H9 (cell line): Measurements from ENCODE around the gene GCHFR. TPM values are rescaled to one million over a fixed set of nuclear protein-coding genes. Genes with fewer than 3 reads are reported as not detected.

Experiments used
- DNase-seq: peaks from one replicate; pipeline ENCODE4 v3.0.0-alpha.2; 2017
- H2AFZ ChIP-seq: one replicate; pipeline ENCODE4 v1.6.1; 2013; ENCODE audit warnings: mild to moderate bottlenecking, low read length, control low read depth, moderate library complexity
- H2AK5ac ChIP-seq: 2 replicates; pipeline ENCODE4 v1.6.1; 2013; ENCODE audit warnings: low read length, control low read depth, mixed read lengths; ENCODE audit not compliant: insufficient read length
- H2BK120ac ChIP-seq: one replicate; pipeline ENCODE4 v1.6.1; 2013; ENCODE audit warnings: low read depth, mild to moderate bottlenecking, low read length, control low read depth, inconsistent platforms; ENCODE audit not compliant: poor library complexity, severe bottlenecking
- H2BK12ac ChIP-seq: 2 replicates; pipeline ENCODE4 v1.6.1; 2013; ENCODE audit warnings: low read length, control low read depth, mixed read lengths, low read depth; ENCODE audit not compliant: insufficient read length
- H2BK15ac ChIP-seq: 2 replicates; pipeline ENCODE4 v1.6.1; 2013; ENCODE audit warnings: low read depth, low read length, control low read depth
- H2BK20ac ChIP-seq: one replicate; pipeline ENCODE4 v1.6.1; 2013; ENCODE audit warnings: low read depth, mild to moderate bottlenecking, low read length, control low read depth, inconsistent platforms; ENCODE audit not compliant: poor library complexity, severe bottlenecking
- H2BK5ac ChIP-seq: 2 replicates; pipeline ENCODE4 v1.6.1; 2013; ENCODE audit warnings: low read length, control low read depth, mixed read lengths; ENCODE audit not compliant: insufficient read length
- H3K14ac ChIP-seq: 2 replicates; pipeline ENCODE4 v1.6.1; 2013; ENCODE audit warnings: low read length, control low read depth; ENCODE audit not compliant: insufficient read depth
- H3K18ac ChIP-seq: 2 replicates; pipeline ENCODE4 v1.6.1; 2013; ENCODE audit warnings: low read depth, mild to moderate bottlenecking, mixed read lengths, low read length, control low read depth; ENCODE audit not compliant: insufficient read length
- H3K23ac ChIP-seq: 2 replicates; pipeline ENCODE4 v1.6.1; 2013; ENCODE audit warnings: low read length, control low read depth, mixed read lengths, low read depth; ENCODE audit not compliant: insufficient read length
- H3K23me2 ChIP-seq: 2 replicates; pipeline ENCODE4 v1.6.1; 2013; ENCODE audit warnings: low read depth, mild to moderate bottlenecking, mixed read lengths, low read length, control low read depth; ENCODE audit not compliant: insufficient read length, poor library complexity, severe bottlenecking
- H3K27ac ChIP-seq: 2 replicates; pipeline ENCODE4 v1.5.1; 2013; ENCODE audit warnings: low read length, control low read depth, mixed read lengths, low read depth; ENCODE audit not compliant: insufficient read length
- H3K27me3 ChIP-seq: 2 replicates; pipeline ENCODE4 v1.6.1; 2013; ENCODE audit warnings: low read length, control low read depth, inconsistent platforms; ENCODE audit not compliant: insufficient read depth
- H3K4ac ChIP-seq: 2 replicates; pipeline ENCODE4 v1.6.1; 2013; ENCODE audit warnings: low read depth, mild to moderate bottlenecking, control low read depth, inconsistent platforms, low read length, moderate library complexity
- H3K4me1 ChIP-seq: 2 replicates; pipeline ENCODE4 v1.6.1; 2013; ENCODE audit warnings: low read length, control low read depth, inconsistent platforms; ENCODE audit not compliant: insufficient read depth
- H3K4me2 ChIP-seq: 2 replicates; pipeline ENCODE4 v1.6.1; 2013; ENCODE audit warnings: low read length, control low read depth, mixed read lengths; ENCODE audit not compliant: insufficient read length, insufficient read depth
- H3K56ac ChIP-seq: 2 replicates; pipeline ENCODE4 v1.6.1; 2013; ENCODE audit warnings: low read depth, mild to moderate bottlenecking, mixed read lengths, low read length, control low read depth; ENCODE audit not compliant: insufficient read length
- H3K79me1 ChIP-seq: 2 replicates; pipeline ENCODE4 v1.6.1; 2013; ENCODE audit warnings: low read depth, mild to moderate bottlenecking, moderate library complexity, low read length, control low read depth, inconsistent platforms; ENCODE audit not compliant: insufficient read depth, poor library complexity, severe bottlenecking
- H3K79me2 ChIP-seq: 2 replicates; pipeline ENCODE4 v1.6.1; 2013; ENCODE audit warnings: low read length, control low read depth, inconsistent platforms; ENCODE audit not compliant: insufficient read depth
- H3K9ac ChIP-seq: 2 replicates; pipeline ENCODE4 v1.6.1; 2013; ENCODE audit warnings: low read length, control low read depth, mixed read lengths; ENCODE audit not compliant: insufficient read length; ENCODE audit errors: extremely low read depth
- H3K9me3 ChIP-seq: one replicate; pipeline ENCODE4 v1.6.1; 2013; ENCODE audit warnings: low read depth, low read length, inconsistent platforms; ENCODE audit not compliant: control insufficient read depth
- H3T11ph ChIP-seq: one replicate; pipeline ENCODE4 v1.6.1; 2013; ENCODE audit warnings: mild to moderate bottlenecking, low read length, control low read depth, inconsistent platforms
- H4K20me1 ChIP-seq: one replicate; pipeline ENCODE4 v1.6.1; 2013; ENCODE audit not compliant: control insufficient read depth, insufficient read length, insufficient read depth
- H4K5ac ChIP-seq: 2 replicates; pipeline ENCODE4 v1.6.1; 2013; ENCODE audit warnings: low read depth, mild to moderate bottlenecking, mixed read lengths, low read length, control low read depth; ENCODE audit not compliant: insufficient read length
- H4K8ac ChIP-seq: replicated peaks from 2 replicates; pipeline ENCODE4 v1.6.1; 2013; ENCODE audit warnings: low read length, control low read depth, mixed read lengths, low read depth; ENCODE audit not compliant: insufficient read length
- H4K91ac ChIP-seq: 2 replicates; pipeline ENCODE4 v1.6.1; 2013; ENCODE audit warnings: low read depth, mild to moderate bottlenecking, moderate library complexity, mixed read lengths, low read length, control low read depth; ENCODE audit not compliant: insufficient read length
- H3K27ac Mint-ChIP-seq, 3 experiments: 2 replicates in 2 of 3; 3 replicates in 1 of 3; pipeline ENCODE4 v1.8.0; 2020 to 2021; ENCODE audit warnings: mixed read lengths in 3 of 3, mild to moderate bottlenecking in 1 of 3, moderate library complexity in 1 of 3
- H3K27me3 Mint-ChIP-seq: 2 replicates; pipeline ENCODE4 v1.8.0; 2021; ENCODE audit warnings: low read depth, mild to moderate bottlenecking, moderate library complexity, mixed read lengths
- H3K36me3 Mint-ChIP-seq, 3 experiments: 2 replicates in 2 of 3; 3 replicates in 1 of 3; pipeline ENCODE4 v1.8.0; 2020 to 2021; ENCODE audit warnings: low read depth in 3 of 3, mixed read lengths in 3 of 3; ENCODE audit not compliant: insufficient read depth in 1 of 3
- H3K4me1 Mint-ChIP-seq, 2 experiments: 2 replicates each; pipeline ENCODE4 v1.8.0; 2020; ENCODE audit warnings: mixed read lengths in 2 of 2
- H3K4me3 Mint-ChIP-seq, 2 experiments: 2 replicates in 1 of 2; 3 replicates in 1 of 2; pipeline ENCODE4 v1.8.0; 2020 to 2021; ENCODE audit warnings: mild to moderate bottlenecking in 2 of 2, mixed read lengths in 2 of 2, moderate library complexity in 1 of 2
- H3K9me3 Mint-ChIP-seq, 2 experiments: 2 replicates in 1 of 2; 3 replicates in 1 of 2; pipeline ENCODE4 v1.8.0; 2020; ENCODE audit warnings: mild to moderate bottlenecking in 2 of 2, mixed read lengths in 2 of 2, moderate library complexity in 1 of 2
- CTCF ChIP-seq: fragments of 200-600 bp; sonication (generic); conservative IDR thresholded peaks from 3 replicates; pipeline ENCODE4 v1.8.0; 2021; ENCODE audit warnings: antibody characterized with exemption, mild to moderate bottlenecking
- WGBS: extraction: QIAGEN DNeasy Blood & Tissue Kit; methylation state at CpG from one replicate; pipeline ENCODE4 v1.1.7; 2013; ENCODE audit warnings: missing lambda C conversion rate, low lambda C conversion rate, mixed read lengths; ENCODE audit not compliant: insufficient read length; ENCODE audit errors: extremely low coverage; 5-methylcytosine and 5-hydroxymethylcytosine counted together
- total RNA-seq: library from RNA; stranded (reverse); gene quantifications from 2 replicates; pipeline ENCODE4 v1.2.1, GENCODE V29; 2021

GCHFR gene
- total RNA-seq, 1 experiment from 2014 or later = 37.0 TPM

- Histone ChIP-seq H2BK12ac (no peak overlapping the region), H3K56ac (no peak overlapping the region), H3K14ac (no peak overlapping the region), H3T11ph (no peak overlapping the region), H3K23me2 (no peaks in the 10 kb centered on the region), H3K79me2 (no peaks in the 10 kb centered on the region), H3K4ac (no peak overlapping the region), H2BK120ac (peak overlapping the region; percentile 16), H3K18ac (no peak overlapping the region), H2AFZ (no peak overlapping the region), H3K4me1 (no peaks in the 10 kb centered on the region), H3K9me3 (no peaks in the 10 kb centered on the region), H3K23ac (no peak overlapping the region), H2AK5ac (no peak overlapping the region), H3K79me1 (no peaks in the 10 kb centered on the region), H2BK15ac (no peak overlapping the region), H4K20me1 (no peaks in the 10 kb centered on the region), H2BK20ac (no peak overlapping the region), H4K5ac (no peak overlapping the region), H3K4me2 (no peak overlapping the region), H3K27ac (no peak overlapping the region), H4K8ac (no peak overlapping the region), H4K91ac (no peak overlapping the region), H3K9ac (no peak overlapping the region), H2BK5ac (no peak overlapping the region), H3K27me3 (no peaks in the 10 kb centered on the region)
- TF ChIP-seq CTCF = no peak
- Mint-ChIP-seq H3K9me3 (no peaks in the 10 kb centered on the region), H3K27ac (peak overlapping the region in 1 of 3 experiments; percentile 70; a peak in 1 of 7 replicates), H3K4me1 (no peaks in the 10 kb centered on the region), H3K4me3 (no peak overlapping the region), H3K27me3 (no peaks in the 10 kb centered on the region; the same call in 1 of the 2 replicates), H3K36me3 (peaks cover 11 to 51% (median 30%) of the 10 kb centered on the region in 3 experiments; a peak in 6 of 7 replicates)
- WGBS = no CpG with 5 or more reads among the region's 8 CpGs
- no peak for DNase-seq
Observed at GRCh38 chr15:40773496-40773895, 9.6 kb downstream of the GCHFR start.
